ENCODE results near the gene OR52W1. TPM values are rescaled to one million over a fixed set of nuclear protein-coding genes. Genes with fewer than 3 reads are reported as not detected.
"Not testable (repeated sequence)": the region's sequence is repeated elsewhere in the genome, so short reads cannot be mapped to it uniquely, and the experiment has no call there.

OR52W1 gene
- polyA plus RNA-seq, 6 donors from 2014 or later: not detected

- not testable (repeated sequence) for ATAC-seq (ENCODE audit: low read depth in 2 of 2); DNase-seq; H3K27ac Mint-ChIP-seq
Observed at GRCh38 chr11:6248897-6249296, 49.9 kb downstream of the OR52W1 start.

More at GRCh38 chr11:6248897-6249296, 49.9 kb downstream of the OR52W1 start:
- Mint-ChIP-seq H3K27me3 (peaks cover 11 to 35% (median 13%) of the 10 kb centered on the region in 3 donors), H3K4me3 (peak overlapping the region in 1 of 8 donors; percentile 35)
- H3K9me3 Mint-ChIP-seq, H3K36me3 Mint-ChIP-seq, H3K4me1 Mint-ChIP-seq: not testable (repeated sequence)

Other genes starting within 250 kb of the OR52W1 start
- gene OR56A5, start 230.7 kb upstream of the OR52W1 start, polyA plus RNA-seq (ENCODE audit: low read depth in 6 of 6): not detected
- gene OR52L1, start 212.2 kb upstream of the OR52W1 start, polyA plus RNA-seq (ENCODE audit: low read depth in 6 of 6): not detected
- gene OR56A4, start 192.3 kb upstream of the OR52W1 start, polyA plus RNA-seq (ENCODE audit: low read depth in 6 of 6): not detected
- gene OR56A1, start 168.5 kb upstream of the OR52W1 start, polyA plus RNA-seq (ENCODE audit: low read depth in 6 of 6): not detected
- not detected for gene OR56B4, start 91.5 kb upstream of the OR52W1 start, polyA plus RNA-seq (ENCODE audit: low read depth in 6 of 6)
- gene OR52B2, start 28.9 kb upstream of the OR52W1 start, polyA plus RNA-seq (ENCODE audit: low read depth in 6 of 6): not detected
- not detected for gene C11orf42, start 6.3 kb downstream of the OR52W1 start, polyA plus RNA-seq (ENCODE audit: low read depth in 6 of 6)
- gene FHIP1B, start 35.4 kb downstream of the OR52W1 start, polyA plus RNA-seq (ENCODE audit: low read depth in 6 of 6): 10 to 100 TPM in 3 of 6 donors, 1 to 10 TPM in 3; 6.4 to 19.5 (median 10.1) TPM
- gene CNGA4, start 39.9 kb downstream of the OR52W1 start, polyA plus RNA-seq (ENCODE audit: low read depth in 6 of 6): under 1 TPM in 2 of 6 donors, not detected in 4; 0.26 to 0.32 TPM
- not detected for gene CCKBR, start 60.6 kb downstream of the OR52W1 start, polyA plus RNA-seq (ENCODE audit: low read depth in 6 of 6)
- not detected for gene CAVIN3, start 121.3 kb downstream of the OR52W1 start, polyA plus RNA-seq (ENCODE audit: low read depth in 6 of 6)
- gene SMPD1, start 191.2 kb downstream of the OR52W1 start, polyA plus RNA-seq (ENCODE audit: low read depth in 6 of 6): 10 to 100 TPM in 3 of 6 donors, 1 to 10 TPM in 3; 6.9 to 14.2 (median 9.9) TPM
- gene APBB1, start 219.9 kb downstream of the OR52W1 start, polyA plus RNA-seq (ENCODE audit: low read depth in 6 of 6): 10 to 100 TPM in 5 of 6 donors, 1 to 10 TPM in 1; 9.4 to 40.0 (median 28.0) TPM
- under 1 TPM in 2 of 6 donors, not detected in 4; 0.19 to 0.95 TPM for gene HPX, start 241.8 kb downstream of the OR52W1 start, polyA plus RNA-seq (ENCODE audit: low read depth in 6 of 6)